ENCODE measurements around the gene SLC2A1. TPM values are rescaled to one million over a fixed set of nuclear protein-coding genes. Genes with fewer than 3 reads are reported as not detected.

SLC2A1 gene
- total and polyA plus RNA-seq, 9 of the 15 experiments (the other 6 are each of a cell fraction or from before 2014, with no cell fraction given): 12.6 to 153 (median 48.0) TPM

- TF ChIP-seq ZBTB5 (IDR thresholded peaks at IDR 0.05) (no peak), CBX1 (IDR thresholded peaks at IDR 0.05; ENCODE audit: low read depth) (no peak), BRF2 (IDR thresholded peaks at IDR 0.05; ENCODE audit: borderline replicate concordance, insufficient read depth, insufficient read length) (no peak), ZNF277 (CRISPR knock-in tag; IDR thresholded peaks at IDR 0.05; ENCODE audit: borderline replicate concordance) (no peak), HLTF (IDR thresholded peaks at IDR 0.05) (no peak), MBD2 (IDR thresholded peaks at IDR 0.05; ENCODE audit: borderline replicate concordance, low read depth) (no peak), XRCC3 (IDR thresholded peaks at IDR 0.05) (no peak), MAFF (IDR thresholded peaks at IDR 0.05; ENCODE audit: low read length) (peak; percentile 93)
Observed at GRCh38 chr1:42886046-42886739, 72.5 kb downstream of the SLC2A1 start (continued).
